T-helper 2 cell treated with Interferon-gamma antibody and Interleukin-4, amounts not matched to agents 5 μg/mL and 100 μg/mL, for 36 hours (primary cell): ENCODE results near the gene MEIS2.

ENCODE experiments used
- DNase-seq: peaks from one replicate; pipeline ENCODE4 v3.0.0; 2021; ENCODE audit warnings: low spot score
- H3K27ac Mint-ChIP-seq: one replicate; pipeline ENCODE4 v1.8.0; 2021; ENCODE audit warnings: mild to moderate bottlenecking, mixed read lengths
- H3K27me3 Mint-ChIP-seq: one replicate; pipeline ENCODE4 v1.8.0; 2021; ENCODE audit warnings: low read depth, mixed read lengths
- H3K36me3 Mint-ChIP-seq: one replicate; pipeline ENCODE4 v1.8.0; 2021; ENCODE audit warnings: low read depth, mixed read lengths
- H3K4me1 Mint-ChIP-seq: one replicate; pipeline ENCODE4 v1.8.0; 2021; ENCODE audit warnings: low read depth, mixed read lengths
- H3K4me3 Mint-ChIP-seq: one replicate; pipeline ENCODE4 v1.8.0; 2022; ENCODE audit warnings: mild to moderate bottlenecking, moderate library complexity, mixed read lengths
- H3K9me3 Mint-ChIP-seq: one replicate; pipeline ENCODE4 v1.8.0; 2021; ENCODE audit warnings: mixed read lengths

Gene MEIS2

GRCh38 chr15:36867436-36867835 is 232.9 kb downstream of the MEIS2 start:
- DNase-seq = no peak
- Mint-ChIP-seq H3K4me3 (no peak overlapping the region), H3K9me3 (no peaks in the 10 kb centered on the region), H3K27me3 (no peaks in the 10 kb centered on the region), H3K4me1 (no peaks in the 10 kb centered on the region), H3K27ac (no peak overlapping the region), H3K36me3 (no peaks in the 10 kb centered on the region)

- Mint-ChIP-seq H3K27me3 (no peaks in the 10 kb centered on the region), H3K4me1 (no peaks in the 10 kb centered on the region), H3K9me3 (no peaks in the 10 kb centered on the region), H3K27ac (no peak overlapping the region), H3K4me3 (no peak overlapping the region), H3K36me3 (no peaks in the 10 kb centered on the region)
- DNase-seq = no peak
These were observed 233.5 kb downstream of the MEIS2 start for GRCh38 chr15:36866896-36867295.

GRCh38 chr15:36863570-36863969 is 236.8 kb downstream of the MEIS2 start:
- no peaks in the 10 kb centered on the region for H3K9me3 Mint-ChIP-seq
- no peak overlapping the region for H3K4me3 Mint-ChIP-seq
- H3K4me1 Mint-ChIP-seq = no peaks in the 10 kb centered on the region

GRCh38 chr15:36860792-36861191 is 239.6 kb downstream of the MEIS2 start:
- no peaks in the 10 kb centered on the region for H3K27me3 Mint-ChIP-seq
- H3K36me3 Mint-ChIP-seq = no peaks in the 10 kb centered on the region
- H3K9me3 Mint-ChIP-seq = no peaks in the 10 kb centered on the region
- H3K27ac Mint-ChIP-seq = no peak overlapping the region
- no peaks in the 10 kb centered on the region for H3K4me1 Mint-ChIP-seq
- H3K4me3 Mint-ChIP-seq = no peak overlapping the region
- DNase-seq = no peak

More at GRCh38 chr15:36863570-36863969, 236.8 kb downstream of the MEIS2 start:
- DNase-seq = no peak
- Mint-ChIP-seq H3K27me3 (no peaks in the 10 kb centered on the region), H3K27ac (no peak overlapping the region), H3K36me3 (no peaks in the 10 kb centered on the region)

GRCh38 chr15:36858423-36858822 is 241.9 kb downstream of the MEIS2 start:
- Mint-ChIP-seq H3K9me3 (no peaks in the 10 kb centered on the region), H3K4me1 (no peaks in the 10 kb centered on the region), H3K27me3 (no peaks in the 10 kb centered on the region), H3K36me3 (no peaks in the 10 kb centered on the region), H3K4me3 (no peak overlapping the region), H3K27ac (no peak overlapping the region)
- DNase-seq = no peak

GRCh38 chr15:36856339-36856973 is 243.9 kb downstream of the MEIS2 start:
- H3K27me3 Mint-ChIP-seq = no peaks in the 10 kb centered on the region
- no peaks in the 10 kb centered on the region for H3K36me3 Mint-ChIP-seq
- H3K9me3 Mint-ChIP-seq = no peaks in the 10 kb centered on the region
- no peak for DNase-seq
- H3K4me1 Mint-ChIP-seq = no peaks in the 10 kb centered on the region
- H3K27ac Mint-ChIP-seq = no peak overlapping the region
- H3K4me3 Mint-ChIP-seq = no peak overlapping the region

- no peak overlapping the region for H3K27ac Mint-ChIP-seq
- H3K4me1 Mint-ChIP-seq = no peaks in the 10 kb centered on the region
- no peak overlapping the region for H3K4me3 Mint-ChIP-seq
- no peaks in the 10 kb centered on the region for H3K9me3 Mint-ChIP-seq
- DNase-seq = no peak
- H3K36me3 Mint-ChIP-seq = no peaks in the 10 kb centered on the region
- H3K27me3 Mint-ChIP-seq = no peaks in the 10 kb centered on the region
These were observed 249.5 kb downstream of the MEIS2 start for GRCh38 chr15:36850864-36851263.

GRCh38 chr15:36845270-36845669 is 255.1 kb downstream of the MEIS2 start:
- H3K27ac Mint-ChIP-seq = no peak overlapping the region
- DNase-seq = no peak
- no peaks in the 10 kb centered on the region for H3K4me1 Mint-ChIP-seq
- no peaks in the 10 kb centered on the region for H3K9me3 Mint-ChIP-seq
- no peaks in the 10 kb centered on the region for H3K27me3 Mint-ChIP-seq
- H3K4me3 Mint-ChIP-seq = no peak overlapping the region
- H3K36me3 Mint-ChIP-seq = no peaks in the 10 kb centered on the region

GRCh38 chr15:36844534-36844998 is 255.8 kb downstream of the MEIS2 start:
- Mint-ChIP-seq H3K4me3 (no peak overlapping the region), H3K27ac (no peak overlapping the region), H3K4me1 (no peaks in the 10 kb centered on the region), H3K9me3 (no peaks in the 10 kb centered on the region), H3K27me3 (no peaks in the 10 kb centered on the region), H3K36me3 (no peaks in the 10 kb centered on the region)
- no peak for DNase-seq

- no peak for DNase-seq
- Mint-ChIP-seq H3K36me3 (no peaks in the 10 kb centered on the region), H3K27ac (no peak overlapping the region), H3K4me1 (no peaks in the 10 kb centered on the region), H3K27me3 (no peaks in the 10 kb centered on the region), H3K4me3 (no peak overlapping the region), H3K9me3 (no peaks in the 10 kb centered on the region)
These were observed 256.5 kb downstream of the MEIS2 start for GRCh38 chr15:36843822-36844221.

GRCh38 chr15:36841193-36841592 is 259.2 kb downstream of the MEIS2 start:
- H3K9me3 Mint-ChIP-seq = no peaks in the 10 kb centered on the region
- no peaks in the 10 kb centered on the region for H3K36me3 Mint-ChIP-seq
- DNase-seq = no peak
- H3K4me1 Mint-ChIP-seq = no peaks in the 10 kb centered on the region
- H3K27ac Mint-ChIP-seq = no peak overlapping the region
- H3K27me3 Mint-ChIP-seq = peaks cover 2% of the 10 kb centered on the region
- no peak overlapping the region for H3K4me3 Mint-ChIP-seq
